Non-pigmented ciliary epithelial cell (primary cell): ENCODE data around the gene EXOSC5.
"Not testable (repeated sequence)": the region's sequence is repeated elsewhere in the genome, so short reads cannot be mapped to it uniquely, and the experiment has no call there.

Source experiments
- DNase-seq: peaks from one replicate; pipeline ENCODE4 v3.0.0-alpha.2; 2010; ENCODE audit warnings: low read depth

EXOSC5 gene

DNA sequence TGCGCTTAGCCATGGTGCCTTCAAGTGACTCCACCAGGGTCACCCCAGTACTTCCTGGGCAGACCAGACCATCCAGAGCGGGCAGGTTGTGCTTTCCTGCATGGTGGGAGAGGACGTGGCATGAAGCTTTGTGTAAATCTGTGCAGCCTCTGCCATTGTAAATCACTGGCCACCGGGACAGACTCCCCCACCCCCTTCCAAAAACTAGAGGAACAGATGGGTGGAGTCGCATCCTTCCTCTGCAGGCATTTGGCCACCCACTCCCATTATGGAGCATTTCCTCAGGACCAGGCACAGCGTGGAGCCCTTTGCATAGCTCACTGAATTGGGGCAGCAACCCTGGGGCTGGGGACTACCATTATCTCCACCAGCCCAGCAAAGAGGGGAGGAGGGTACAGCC is 8.6 kb upstream of the EXOSC5 start:
- no peak for DNase-seq

DNA sequence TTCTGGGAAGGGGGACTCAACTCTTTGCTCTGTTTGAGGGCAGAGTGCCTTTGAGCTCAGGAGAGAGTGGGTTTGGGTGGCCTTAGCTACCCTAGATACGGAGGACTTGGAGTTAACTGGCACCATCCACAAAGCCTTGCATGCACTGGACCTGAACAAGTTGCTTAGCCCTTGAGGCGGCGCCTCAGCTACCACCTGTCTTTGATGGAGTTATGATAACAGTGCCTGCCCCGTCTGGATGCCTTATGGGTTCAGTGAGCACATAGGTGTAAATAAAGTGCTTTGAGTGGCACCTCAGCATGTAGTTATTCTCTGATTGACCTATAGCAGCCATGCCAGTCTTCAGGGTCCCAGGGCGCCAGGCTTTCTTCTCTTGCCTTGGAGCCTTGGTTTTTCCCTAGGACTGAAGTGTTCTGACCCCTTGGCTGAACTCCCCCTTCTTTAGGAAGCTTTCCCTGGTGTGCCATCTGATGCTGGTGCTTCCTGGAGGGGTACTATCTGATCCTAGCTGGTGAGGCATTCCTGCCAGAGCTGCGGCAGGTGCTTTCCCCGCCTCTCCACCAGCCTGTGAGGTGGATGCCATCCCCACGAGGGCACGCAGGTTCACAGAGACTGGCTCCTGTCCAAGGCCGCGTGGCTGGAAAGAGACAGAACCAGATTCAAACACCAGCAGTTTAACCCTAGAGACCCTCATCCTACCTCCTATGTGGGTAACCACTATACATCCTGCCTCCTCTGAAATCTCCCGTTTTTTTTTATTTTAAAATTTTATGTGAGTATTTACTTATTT is 6.2 kb upstream of the EXOSC5 start:
- no peak for DNase-seq

DNA sequence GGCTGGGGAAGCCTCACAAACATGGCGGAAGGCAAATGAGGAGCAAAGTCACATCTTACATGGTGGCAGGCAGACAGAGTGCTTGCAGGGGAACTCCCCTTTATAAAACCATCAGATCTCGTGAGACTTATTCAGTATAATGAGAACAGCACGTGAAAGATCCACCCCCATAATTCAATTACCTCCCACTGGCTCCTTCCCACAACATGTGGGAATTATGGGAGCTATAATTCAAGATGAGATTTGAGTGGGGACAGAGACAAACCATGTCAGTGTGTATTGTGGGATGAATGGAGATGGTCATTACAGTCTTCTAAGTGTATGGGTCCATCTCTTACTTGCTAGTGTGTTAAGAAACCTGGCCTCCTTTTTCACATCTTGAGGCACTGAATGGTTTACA is 4.9 kb upstream of the EXOSC5 start:
- no peak for DNase-seq

DNA sequence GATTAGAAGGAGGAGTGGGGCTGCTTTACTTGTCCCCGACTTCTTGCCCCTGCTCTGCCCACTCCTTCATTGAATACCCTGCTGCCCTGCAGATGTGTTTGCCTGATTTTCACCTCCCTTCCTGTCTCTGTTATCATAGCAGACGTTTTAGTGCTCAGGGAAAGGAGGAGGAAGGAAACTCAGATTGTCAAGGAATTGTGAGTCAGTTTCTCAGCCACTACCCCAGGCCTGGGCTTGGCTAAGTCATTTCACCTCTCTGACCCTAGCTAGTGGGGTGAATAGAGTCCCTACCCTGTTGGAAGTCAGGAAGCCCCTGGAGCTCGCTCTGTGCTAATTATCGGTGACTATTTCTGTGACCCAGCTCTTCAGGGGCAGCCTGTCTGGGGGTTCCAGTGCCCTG is 4.3 kb upstream of the EXOSC5 start:
- DNase-seq: no peak

DNA sequence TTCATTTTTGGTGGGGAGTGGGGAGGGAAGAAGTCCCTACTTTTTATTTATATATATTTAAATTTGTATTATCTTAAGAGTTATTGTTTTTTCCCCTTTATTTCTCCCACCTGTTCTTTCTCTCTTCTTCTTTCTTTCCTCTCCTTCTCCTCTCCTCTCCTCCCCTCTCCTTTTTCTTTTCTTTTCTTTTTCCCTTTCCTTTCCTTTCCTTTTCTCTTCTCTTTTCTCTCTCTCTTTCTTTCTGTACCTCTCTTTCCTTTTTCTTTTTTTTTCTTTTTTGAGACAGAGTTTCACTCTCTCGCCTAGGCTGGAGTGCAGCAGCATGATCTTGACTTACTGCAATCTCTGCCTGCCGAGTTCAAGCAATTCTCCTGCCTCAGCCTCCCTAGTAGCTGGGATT is 2.4 kb upstream of the EXOSC5 start:
- DNase-seq: no peak

DNA sequence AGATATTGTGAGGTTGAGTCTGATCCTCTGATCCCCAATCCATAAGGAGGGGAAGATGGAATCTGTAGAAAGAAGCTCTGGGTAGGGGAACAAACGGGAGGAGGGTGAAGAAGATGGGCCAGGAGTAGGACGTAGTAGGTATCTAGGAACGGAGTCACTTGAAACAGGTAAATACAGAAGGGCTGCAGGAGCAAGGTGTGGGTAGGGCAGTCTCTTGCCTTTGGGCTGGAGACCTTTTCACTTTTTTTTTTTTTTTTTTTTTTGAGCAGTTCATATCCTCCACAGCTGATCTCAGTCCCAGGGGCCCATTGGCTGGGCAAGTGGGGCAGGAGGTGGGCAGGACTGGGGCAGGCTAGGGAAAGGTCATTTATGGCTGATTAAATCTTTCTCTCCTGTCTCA is 1.9 kb upstream of the EXOSC5 start:
- DNase-seq: no peak

DNA sequence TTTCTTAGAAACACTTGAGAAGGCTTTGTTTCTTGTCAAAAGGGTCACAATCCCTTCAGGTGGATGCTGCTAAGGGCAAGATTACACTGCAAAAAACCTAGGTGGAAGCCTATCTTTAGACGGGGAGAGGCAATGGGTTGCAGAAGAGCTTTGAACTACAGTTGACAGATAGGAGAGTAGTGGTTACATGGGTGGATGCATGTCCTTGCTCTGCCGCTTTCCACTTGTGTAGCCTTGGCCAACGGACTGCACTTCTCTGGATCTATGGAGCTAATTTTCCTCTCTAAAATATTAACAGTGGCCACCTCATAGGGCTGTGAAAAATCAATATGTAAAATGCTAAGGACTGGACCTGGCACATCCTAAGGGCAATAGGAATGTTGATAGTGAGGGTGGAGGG is 1.4 kb upstream of the EXOSC5 start:
- DNase-seq: no peak

DNA sequence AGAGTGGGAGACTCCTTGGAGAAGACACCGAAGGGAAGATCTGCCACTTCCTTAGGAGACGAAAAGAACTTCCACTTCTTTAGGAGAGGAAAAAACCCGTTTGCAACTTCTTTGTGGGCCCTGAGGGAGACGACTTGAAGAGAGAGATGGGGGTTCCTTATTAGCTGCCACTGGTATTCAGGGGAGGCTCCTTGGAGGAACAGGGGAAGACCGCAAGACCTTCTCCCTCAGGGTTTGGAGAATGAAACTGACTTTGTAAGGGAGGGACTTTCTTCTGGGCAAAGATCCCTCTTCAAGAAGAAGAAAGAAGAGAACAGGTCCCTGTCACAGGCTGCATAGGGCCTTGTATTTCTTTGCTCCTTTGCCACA is 875 bp upstream of the EXOSC5 start:
- DNase-seq: no peak

DNA sequence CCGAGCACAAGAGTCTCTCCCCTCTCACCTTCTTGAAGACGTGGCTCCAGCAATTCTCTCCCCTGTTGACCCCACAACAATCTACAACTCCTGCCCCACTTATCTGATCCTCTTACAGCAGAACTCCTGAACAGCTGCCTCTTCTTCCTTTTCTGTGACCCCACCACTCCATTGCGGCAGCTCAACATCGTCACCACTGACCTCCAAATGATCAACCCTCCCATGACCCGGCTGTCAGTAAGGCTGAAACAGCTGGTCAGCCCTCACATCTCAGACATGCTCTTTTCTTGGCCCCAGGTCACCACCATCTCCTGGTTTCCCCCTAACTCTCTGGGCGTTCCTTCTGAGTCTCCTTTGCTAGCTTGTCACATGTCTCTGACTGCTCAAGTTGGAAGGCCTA is 1.8 kb downstream of the EXOSC5 start:
- DNase-seq: no peak

DNA sequence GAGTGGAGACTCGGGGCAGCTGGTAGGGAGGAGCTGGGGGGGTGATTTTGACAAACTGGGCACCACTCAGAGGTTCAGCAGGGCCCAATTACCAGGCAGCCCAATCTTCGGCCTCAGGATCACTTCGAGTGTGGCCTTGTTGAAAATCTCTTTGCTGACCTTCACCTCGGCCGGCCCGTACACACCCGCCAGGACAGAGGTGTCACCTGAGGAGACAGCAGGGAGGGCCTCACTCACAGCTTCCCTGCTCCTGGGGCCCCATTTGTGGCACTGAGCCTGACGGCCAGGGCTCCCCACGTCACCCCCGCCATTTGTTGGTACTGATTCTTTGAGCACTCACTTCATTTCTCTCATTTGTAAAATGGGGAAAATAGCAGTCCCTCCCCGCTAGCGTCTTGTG is 4.4 kb downstream of the EXOSC5 start:
- DNase-seq: no peak

DNA sequence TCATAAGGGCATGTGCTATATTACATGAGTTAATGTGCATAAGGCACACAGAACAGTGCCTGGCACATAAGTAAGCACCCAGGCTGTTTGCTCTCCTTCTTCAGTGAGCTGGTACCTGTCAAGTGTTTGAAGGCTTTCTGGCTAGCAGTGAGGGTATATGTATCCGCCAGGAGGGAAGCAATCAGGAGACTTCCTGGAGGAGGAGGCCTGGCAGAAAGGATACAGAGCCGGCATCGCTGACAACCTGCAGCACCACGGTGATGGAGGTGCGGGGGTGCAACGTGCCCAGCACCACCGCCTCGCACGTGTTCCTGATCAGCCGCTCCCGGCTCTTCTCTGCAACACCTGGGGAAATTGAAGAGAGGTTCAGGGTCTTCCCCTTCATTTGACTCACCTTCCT is 5.5 kb downstream of the EXOSC5 start:
- DNase-seq: no peak

DNA sequence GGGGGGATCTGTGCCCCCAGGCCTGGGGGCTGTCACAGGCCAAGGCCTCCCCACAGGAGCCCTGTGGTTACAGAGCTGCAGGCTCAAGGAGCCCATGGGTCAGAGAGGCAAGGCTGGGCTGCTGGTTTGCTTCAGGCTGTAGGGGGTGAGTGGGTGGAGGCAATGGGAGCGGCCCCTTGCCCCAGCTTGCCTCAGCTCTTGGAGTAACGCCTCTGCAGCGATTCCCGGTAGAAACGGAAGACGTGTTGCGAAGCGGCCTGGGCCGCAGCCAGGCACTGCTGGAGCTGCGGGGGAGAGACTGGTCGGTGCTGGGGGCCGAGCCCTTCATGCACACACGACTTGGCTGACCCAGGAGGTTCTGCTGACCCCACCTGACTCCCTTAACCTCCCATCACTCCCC is 10.7 kb downstream of the EXOSC5 start:
- DNase-seq: no peak

DNA sequence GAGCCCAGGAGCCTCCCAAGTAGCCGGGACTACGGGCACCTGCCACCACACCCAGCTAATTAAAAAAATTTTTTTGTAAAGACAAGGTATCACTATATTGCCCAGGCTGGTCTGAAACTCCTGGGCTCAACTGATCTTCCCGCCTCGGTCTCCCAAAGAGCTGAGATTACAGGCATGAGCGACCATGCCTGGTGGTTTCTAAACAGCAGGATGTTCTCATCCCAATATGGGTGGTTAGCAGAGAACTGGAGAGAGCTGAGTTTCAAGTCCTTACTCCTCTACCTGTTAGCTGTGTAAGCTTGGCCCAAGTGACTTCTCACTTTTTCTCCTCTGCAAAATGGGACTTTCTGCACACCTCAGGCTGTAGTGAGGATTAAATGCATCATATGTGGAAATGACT is 12.8 kb downstream of the EXOSC5 start:
- DNase-seq: no peak

DNA sequence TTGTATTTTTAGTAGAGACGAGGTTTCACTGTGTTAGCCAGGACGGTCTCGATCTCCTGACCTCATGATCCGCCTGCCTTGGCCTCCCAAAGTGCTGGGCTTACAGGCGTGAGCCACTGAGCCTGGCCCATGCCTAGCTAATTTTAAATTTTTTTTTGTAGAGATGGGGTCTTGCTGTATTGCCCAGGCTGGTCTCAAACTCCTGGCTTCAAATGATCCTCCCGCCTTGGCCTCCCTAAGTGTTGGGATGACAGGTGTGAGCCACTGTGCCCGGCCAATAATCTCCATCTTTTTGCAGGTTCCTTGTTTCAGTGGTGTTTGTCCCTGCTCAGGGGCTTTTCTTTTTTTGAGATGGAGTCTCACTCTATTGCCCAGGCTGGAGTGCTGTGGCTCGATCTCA is 15.6 kb downstream of the EXOSC5 start:
- not testable (repeated sequence) for DNase-seq

DNA sequence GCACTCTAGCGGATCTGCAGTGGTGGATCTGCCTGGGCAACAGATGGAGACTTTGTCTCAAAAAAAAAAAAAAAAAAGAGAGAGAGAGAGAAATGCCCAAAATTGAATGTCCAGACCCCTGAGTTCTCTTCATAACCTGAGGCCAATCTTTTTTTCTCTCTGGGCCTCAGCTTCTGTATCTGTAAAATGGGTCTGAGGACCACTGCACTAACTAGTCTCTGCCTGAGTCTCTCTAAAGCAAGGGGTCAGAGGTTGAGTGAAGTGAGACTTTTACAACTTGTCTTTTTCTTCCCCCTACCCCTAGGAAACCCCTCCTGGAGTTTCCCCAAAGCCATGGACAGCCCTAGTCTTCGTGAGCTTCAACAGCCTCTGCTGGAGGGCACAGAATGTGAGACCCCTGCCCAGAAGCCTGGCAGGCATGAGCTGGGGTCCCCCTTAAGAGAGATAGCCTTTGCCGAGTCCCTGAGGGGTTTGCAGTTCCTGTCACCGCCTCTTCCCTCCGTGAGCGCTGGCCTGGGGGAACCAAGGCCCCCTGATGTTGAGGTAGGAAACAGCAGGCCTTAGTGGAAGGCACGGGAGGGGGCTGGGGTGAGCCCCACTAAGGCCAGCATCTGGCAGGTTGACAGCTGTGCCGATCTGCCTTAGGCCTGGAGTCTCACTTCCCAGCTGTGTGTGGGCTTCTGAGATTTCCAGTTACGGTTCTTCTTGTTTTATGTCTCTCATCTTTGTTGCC is 19.0 kb downstream of the EXOSC5 start:
- no peak for DNase-seq

DNA sequence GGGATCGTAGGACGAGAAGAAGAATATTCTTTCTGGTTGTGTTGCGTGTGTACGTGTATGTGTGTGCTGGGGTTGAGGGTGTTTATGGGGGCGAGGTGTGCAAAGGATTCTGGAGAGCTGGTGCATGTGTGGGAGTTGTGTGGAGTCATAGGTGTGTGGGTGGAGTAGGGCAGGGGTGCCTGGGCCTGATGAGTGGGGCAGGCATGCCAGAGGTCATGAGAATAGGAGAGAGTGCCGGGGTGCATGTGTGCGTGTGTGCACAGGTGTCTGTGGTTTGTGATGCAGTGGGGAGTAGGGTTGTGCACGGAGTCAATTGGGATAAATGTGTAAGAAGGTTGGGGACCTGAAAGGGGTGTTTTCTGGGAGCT is 20.2 kb downstream of the EXOSC5 start:
- DNase-seq: no peak

DNA sequence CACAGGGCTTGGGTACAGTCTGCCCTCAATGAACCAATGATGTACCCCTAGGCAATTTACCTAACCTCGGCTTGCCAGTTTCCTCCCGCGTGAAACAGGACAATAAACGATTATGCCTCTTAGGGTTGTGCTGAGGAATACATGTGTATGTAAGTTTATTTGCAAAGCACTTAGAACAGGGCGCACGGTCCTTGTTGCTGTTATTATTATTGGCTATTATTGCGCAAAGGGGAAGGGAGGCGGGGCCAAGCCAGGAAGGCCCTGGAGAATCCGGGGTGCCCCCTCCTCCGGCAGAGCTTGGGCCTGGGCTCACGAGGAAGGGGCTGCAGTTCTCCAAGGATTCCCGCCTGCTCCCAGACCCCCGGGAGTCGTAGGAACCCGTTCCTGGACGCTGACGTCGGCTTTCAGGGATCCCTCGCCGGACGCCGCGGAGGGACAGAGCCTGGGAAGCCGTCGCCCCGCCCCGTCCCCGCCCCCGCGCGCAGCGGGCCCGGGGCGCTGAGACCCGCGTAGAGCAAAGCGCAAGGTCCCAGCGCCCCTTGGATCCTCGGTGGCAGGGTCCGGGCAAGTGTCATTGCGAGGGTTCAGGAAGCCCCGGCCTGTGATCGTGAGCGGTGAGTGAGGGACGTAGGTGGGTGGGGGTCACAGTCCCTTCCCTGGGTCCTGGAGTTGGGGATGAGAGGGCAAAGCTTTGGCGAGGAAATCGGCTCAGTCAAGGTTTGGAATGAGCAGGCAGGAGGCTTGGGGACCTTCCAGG is 20.7 kb downstream of the EXOSC5 start, which contains the start of gene TMEM91:
TSS of gene TMEM91 (plus strand) at position 293 of the 757 bp plus-strand sequence. CDS start 1,777 bp downstream, outside the sequence.
- no peak for DNase-seq

DNA sequence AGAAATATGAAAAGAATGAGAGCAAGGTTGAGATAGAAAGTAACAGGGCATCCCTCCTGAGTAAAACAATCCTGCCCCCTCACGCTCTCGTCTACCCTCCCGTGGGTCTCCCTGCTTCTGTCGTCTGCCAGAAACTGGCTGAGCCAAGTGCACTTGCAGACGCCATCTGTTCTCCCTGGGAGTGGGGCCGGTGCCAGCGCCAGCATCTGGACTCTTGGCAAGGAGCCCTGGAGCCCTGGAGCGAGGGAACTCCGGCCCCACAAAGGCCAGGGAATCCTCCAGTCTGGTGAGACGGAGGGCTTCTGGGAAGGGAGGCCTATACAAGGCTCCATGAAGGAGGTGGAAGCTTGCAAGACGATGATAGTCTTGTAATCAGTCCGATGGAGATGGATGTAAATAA is 23.2 kb downstream of the EXOSC5 start:
- DNase-seq: peak; percentile 65

DNA sequence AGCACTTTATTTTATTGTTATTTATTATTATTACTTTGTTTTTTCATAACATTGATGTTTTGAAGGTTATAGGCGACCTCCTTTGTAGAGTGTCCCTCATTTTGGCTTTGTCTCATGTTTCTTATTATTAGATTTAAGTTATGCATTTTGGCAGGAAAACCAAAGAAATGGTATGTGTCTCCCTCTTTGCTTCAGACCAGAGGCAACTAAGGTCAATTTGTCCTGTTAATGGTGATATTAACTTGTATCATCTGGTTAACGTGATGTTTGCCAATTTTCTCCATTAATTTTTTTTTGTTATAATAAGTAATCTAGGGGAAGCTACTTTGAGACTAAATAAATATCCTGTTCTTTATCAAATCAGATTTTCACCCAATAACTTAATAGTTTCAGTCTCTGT is 24.7 kb downstream of the EXOSC5 start:
- no peak for DNase-seq

DNA sequence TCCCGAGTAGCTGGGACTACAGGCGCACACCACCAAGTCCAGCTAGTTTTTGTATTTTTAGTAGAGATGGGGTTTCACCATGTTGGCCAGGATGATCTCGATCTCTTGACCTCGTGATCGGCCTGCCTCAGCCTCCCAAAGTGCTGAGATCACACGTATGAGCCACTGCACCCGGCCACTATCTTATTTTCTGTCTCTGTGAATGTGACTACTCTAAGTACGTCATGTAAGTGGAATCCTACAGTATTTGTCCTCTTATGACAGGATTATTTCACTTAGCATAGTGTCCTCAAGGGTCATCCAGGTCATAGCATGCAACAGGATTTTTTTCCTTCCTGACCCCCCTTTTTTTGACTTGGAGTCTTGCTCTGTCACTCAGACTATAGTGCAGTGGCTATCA is 25.6 kb downstream of the EXOSC5 start:
- DNase-seq: no peak

DNA sequence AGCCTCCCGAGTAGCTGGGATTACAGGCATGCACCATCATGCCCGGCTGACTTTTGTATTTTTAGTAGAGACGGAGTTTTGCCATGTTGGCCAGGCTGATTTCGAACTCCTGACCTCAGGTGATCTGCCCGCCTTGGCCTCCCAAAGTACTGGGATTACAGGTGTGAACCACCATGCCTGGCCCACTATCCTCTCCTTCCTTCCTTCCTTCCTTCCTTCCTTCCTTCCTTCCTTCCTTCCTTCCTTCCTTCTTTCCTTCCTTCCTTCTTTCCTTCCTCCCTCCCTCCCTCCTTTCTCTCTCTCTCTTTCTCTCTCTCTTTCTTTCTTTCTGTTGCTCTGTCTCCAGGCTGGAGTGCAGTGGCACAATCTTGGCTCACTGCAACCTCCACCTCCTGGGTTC is 26.0 kb downstream of the EXOSC5 start:
- not testable (repeated sequence) for DNase-seq

DNA sequence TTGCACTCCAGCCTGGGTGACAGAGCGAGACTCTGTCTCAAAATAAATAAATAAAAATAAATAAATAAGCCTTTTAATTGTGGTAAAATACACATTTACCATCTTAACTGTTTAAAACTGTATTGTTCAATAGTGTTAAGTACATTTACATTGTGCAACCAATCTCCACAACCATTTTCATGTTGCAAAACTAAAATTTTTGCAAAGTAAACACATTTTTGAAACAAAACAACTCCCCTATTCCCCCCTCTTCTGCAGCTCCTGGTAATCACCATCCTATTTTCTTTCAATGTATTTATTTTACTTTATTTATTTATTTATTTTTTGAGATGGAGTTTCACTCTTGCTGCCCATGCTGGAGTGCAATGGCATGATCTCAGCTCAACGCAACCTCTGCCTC is 27.4 kb downstream of the EXOSC5 start:
- no peak for DNase-seq

DNA sequence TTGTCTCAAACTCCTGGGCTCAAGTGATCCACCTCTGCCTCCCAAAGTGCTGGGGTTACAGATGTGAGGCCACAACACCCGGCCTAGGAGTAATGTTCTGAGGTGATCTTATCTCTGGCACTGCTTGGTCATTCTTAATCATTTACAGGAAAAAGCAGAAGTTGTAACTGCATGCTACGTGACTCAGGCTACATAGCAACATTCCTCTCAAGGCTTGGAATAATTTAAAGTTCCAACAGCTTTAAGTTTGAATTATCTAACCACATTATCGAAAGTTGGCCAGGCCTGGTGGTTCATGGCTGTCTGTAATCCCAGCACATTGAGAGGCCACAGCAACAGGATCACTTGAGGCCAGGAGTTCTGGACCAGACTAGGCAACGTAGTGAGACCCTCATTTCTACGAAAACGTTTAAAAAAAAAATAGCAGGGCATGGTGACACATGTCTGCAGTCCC is 29.3 kb downstream of the EXOSC5 start:
- peak; percentile 84 for DNase-seq
